ENCODE data around the gene DCK. TPM values are rescaled to one million over a fixed set of nuclear protein-coding genes. Genes with fewer than 3 reads are reported as not detected.
"Not testable (repeated sequence)": the region's sequence is repeated elsewhere in the genome, so short reads cannot be mapped to it uniquely, and the experiment has no call there.

DCK gene
- total and polyA plus RNA-seq, 2 donors = 15.5 to 26.3 TPM

DNA sequence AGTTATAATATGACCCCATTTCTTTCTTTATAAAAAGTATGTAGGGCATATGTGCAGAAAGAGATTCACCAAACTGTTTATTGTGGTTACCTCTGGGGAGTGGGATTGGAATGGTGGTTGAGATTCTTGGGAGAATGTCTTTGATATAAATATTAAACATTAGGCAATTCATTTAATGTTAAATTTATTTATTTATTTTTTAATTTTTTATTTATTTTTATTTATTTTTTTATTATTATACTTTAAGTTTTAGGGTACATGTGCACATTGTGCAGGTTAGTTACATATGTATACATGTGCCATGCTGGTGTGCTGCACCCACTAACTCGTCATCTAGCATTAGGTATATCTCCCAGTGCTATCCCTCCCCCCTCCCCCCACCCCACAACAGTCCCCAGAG lies 60.2 kb downstream of the DCK start:
- H3K36me3 ChIP-seq (ENCODE audit: insufficient read depth); H3K4me3 ChIP-seq (ENCODE audit: low read depth, low read length); DNase-seq (ENCODE audit: extremely low spot score); H3K27ac ChIP-seq (ENCODE audit: low read depth); H3K4me1 ChIP-seq (ENCODE audit: insufficient read depth): not testable (repeated sequence)
- WGBS = no CpG with 5 or more reads among the region's 1 CpG

DNA sequence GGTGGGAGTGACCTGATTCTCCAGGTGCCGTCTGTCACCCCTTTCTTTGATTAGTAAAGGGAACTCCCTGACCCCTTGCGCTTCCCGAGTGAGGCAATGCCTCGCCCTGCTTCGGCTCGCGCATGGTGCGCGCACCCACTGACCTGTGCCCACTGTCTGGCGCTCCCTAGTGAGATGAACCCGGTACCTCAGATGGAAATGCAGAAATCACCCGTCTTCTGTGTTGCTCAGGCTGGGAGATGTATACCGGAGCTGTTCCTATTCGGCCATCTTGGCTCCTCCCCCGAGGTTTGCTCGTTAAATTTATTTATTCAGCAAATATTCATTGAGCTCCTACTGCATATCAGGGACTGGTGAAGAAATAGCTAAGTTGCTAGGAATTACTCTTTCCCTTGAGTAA lies 66.1 kb downstream of the DCK start:
- not testable (repeated sequence) for DNase-seq (ENCODE audit: extremely low spot score); H3K4me1 ChIP-seq (ENCODE audit: insufficient read depth); H3K27ac ChIP-seq (ENCODE audit: low read depth); H3K4me3 ChIP-seq (ENCODE audit: low read depth, low read length); H3K36me3 ChIP-seq (ENCODE audit: insufficient read depth)
- 82% methylated on average over 16 of the region's 16 CpGs for WGBS

GRCh38 chr4:71062436-71062835 lies 69.0 kb downstream of the DCK start:
- H3K4me1 ChIP-seq (ENCODE audit: insufficient read depth) = no peaks in the 10 kb centered on the region
- no peak overlapping the region for H3K4me3 ChIP-seq (ENCODE audit: low read depth, low read length)
- H3K36me3 ChIP-seq (ENCODE audit: insufficient read depth) = no peaks in the 10 kb centered on the region
- H3K27ac ChIP-seq (ENCODE audit: low read depth) = no peak overlapping the region
- no peak for DNase-seq (ENCODE audit: extremely low spot score)
- WGBS = 78% methylated on average over 2 of the region's 2 CpGs

DNA sequence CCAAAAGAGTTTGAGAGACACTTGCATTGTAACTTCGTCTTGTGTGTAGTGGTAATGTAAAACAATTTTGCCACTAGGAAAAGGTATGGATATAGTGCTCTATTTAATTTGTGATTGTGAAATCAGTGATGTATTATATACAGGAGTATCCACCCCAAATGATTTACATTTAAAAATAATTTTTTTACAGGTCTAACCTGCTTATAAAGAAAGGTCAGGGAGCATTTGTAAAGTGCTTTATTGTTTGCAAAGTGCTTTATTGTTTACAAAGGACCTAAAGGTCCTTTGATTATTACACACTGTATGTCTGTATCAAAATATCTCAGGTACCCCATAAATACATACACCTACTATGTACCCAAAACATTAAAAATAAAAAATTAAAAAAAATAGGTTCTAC lies 70.3 kb downstream of the DCK start:
- Histone ChIP-seq H3K4me1 (ENCODE audit: insufficient read depth) (no peaks in the 10 kb centered on the region), H3K36me3 (ENCODE audit: insufficient read depth) (no peaks in the 10 kb centered on the region), H3K4me3 (ENCODE audit: low read depth, low read length) (no peak overlapping the region), H3K27ac (ENCODE audit: low read depth) (no peak overlapping the region)
- WGBS = 86% methylated on average over 1 of the region's 1 CpG
- DNase-seq (ENCODE audit: extremely low spot score) = no peak

DNA sequence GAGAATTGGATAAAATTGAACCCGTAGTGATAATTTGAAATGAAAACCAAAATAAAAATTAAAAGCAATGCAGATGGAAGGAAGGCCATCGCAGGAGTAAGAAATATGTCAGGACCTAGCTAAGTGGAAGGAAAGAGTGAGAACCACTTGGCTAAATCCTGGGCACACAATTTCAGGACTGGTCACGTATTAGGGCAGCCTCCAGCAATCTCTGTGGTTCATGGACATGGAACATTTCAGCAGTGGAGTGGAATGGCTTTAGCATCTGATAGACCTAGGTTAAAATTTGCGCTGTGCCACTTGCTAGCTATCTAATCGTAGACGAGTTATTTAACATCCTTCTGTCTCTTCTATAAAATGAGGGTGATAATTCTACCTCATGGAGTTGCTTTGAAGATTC lies 71.1 kb downstream of the DCK start:
- no peak overlapping the region for H3K4me3 ChIP-seq (ENCODE audit: low read depth, low read length)
- DNase-seq (ENCODE audit: extremely low spot score) = no peak
- 91% methylated on average over 6 of the region's 6 CpGs for WGBS

DNA sequence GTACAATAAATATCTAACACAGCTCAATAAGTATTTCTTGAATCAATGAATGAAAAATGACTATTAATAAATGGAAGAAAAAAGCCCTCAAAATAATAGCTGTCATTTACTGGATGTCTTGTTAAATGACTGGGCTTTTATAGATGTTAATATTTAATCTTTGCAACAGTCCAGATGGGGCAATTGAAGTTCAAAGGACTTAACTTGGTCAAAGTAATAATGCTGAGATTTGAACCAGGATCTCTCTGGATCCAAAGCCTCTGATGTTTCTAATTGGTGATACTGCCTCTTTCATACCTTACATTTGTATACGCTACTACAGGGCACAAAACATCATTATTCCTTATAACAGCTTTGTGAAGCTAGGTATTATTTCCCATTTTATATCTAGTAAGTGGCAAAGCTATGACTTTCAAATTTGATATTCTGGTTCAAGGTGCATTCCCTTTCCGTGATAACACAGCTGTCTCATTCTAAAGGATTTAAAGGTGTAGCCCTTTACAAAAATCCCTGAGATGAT lies 72.6 kb downstream of the DCK start:
- 94% methylated on average over 2 of the region's 2 CpGs for WGBS
- no peak for DNase-seq (ENCODE audit: extremely low spot score)

More for the DNA sequence above, 71.1 kb downstream of the DCK start:
- no peak overlapping the region for H3K27ac ChIP-seq (ENCODE audit: low read depth)
- H3K4me1 ChIP-seq (ENCODE audit: insufficient read depth) = no peaks in the 10 kb centered on the region
- H3K36me3 ChIP-seq (ENCODE audit: insufficient read depth) = no peaks in the 10 kb centered on the region

GRCh38 chr4:71066737-71067716 lies 73.6 kb downstream of the DCK start:
- DNase-seq (ENCODE audit: extremely low spot score) = no peak
- H3K4me1 ChIP-seq (ENCODE audit: insufficient read depth) = no peaks in the 10 kb centered on the region
- 73% methylated on average over 4 of the region's 4 CpGs for WGBS
- no peaks in the 10 kb centered on the region for H3K36me3 ChIP-seq (ENCODE audit: insufficient read depth)
- no peak overlapping the region for H3K27ac ChIP-seq (ENCODE audit: low read depth)
- no peak overlapping the region for H3K4me3 ChIP-seq (ENCODE audit: low read depth, low read length)

More for the DNA sequence above, 72.6 kb downstream of the DCK start:
- H3K4me3 ChIP-seq (ENCODE audit: low read depth, low read length) = no peak overlapping the region
- H3K36me3 ChIP-seq (ENCODE audit: insufficient read depth) = no peaks in the 10 kb centered on the region
- H3K27ac ChIP-seq (ENCODE audit: low read depth) = no peak overlapping the region
- H3K4me1 ChIP-seq (ENCODE audit: insufficient read depth) = no peaks in the 10 kb centered on the region

GRCh38 chr4:71069063-71069462 lies 75.6 kb downstream of the DCK start:
- Histone ChIP-seq H3K27ac (ENCODE audit: low read depth) (no peak overlapping the region), H3K4me1 (ENCODE audit: insufficient read depth) (no peaks in the 10 kb centered on the region), H3K36me3 (ENCODE audit: insufficient read depth) (no peaks in the 10 kb centered on the region), H3K4me3 (ENCODE audit: low read depth, low read length) (no peak overlapping the region)
- no peak for DNase-seq (ENCODE audit: extremely low spot score)
- WGBS = 61% methylated on average over 1 of the region's 1 CpG

- H3K36me3 ChIP-seq (ENCODE audit: insufficient read depth) = no peaks in the 10 kb centered on the region
- WGBS = 83% methylated on average over 1 of the region's 1 CpG
Measured at GRCh38 chr4:71070015-71070414, 76.6 kb downstream of the DCK start.

DNA sequence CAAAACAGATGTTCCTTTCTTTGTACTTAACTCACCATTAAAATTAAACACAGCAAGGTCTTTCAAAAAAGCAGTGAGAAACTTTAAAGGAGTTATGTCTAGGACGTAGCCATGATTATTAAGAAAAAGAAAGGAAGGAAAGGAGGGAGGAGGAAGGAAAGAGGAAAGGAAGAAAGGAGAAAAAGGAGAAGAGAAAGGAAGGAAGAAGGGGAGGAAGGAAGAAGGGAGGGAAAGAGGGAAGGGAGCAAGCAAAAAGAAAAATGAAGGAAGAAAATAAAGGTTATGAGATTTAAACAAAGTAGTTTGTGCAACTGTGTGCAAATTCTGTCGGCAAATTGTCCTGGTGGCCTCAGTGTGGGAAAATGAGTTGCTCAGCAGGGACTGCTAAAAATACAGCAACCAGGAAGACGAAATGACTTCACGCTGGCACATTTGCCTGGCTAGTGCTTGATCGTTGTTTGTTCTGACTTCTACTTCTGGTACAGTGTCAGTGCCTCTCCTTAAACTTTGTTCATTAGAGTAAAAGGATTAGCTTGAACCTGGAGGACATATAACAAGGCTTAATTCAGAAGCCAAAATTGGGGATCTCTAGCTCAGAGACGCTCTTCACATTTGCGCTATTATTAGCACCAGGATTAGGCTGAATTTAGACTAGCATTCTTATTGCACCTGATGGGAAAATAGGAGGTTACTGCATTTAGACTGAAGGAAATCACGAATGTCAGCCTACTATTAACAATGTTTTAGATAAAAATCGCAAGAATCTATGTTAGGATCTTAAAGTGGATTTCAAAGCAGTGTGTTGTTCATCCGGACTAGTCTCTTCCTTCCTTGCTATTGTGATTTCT lies 81.2 kb downstream of the DCK start:
- DNase-seq (ENCODE audit: extremely low spot score) = no peak
- WGBS = 51% methylated on average over 10 of the region's 10 CpGs
- H3K27ac ChIP-seq (ENCODE audit: low read depth) = no peak overlapping the region

More at GRCh38 chr4:71070015-71070414, 76.6 kb downstream of the DCK start:
- DNase-seq (ENCODE audit: extremely low spot score) = no peak
- Histone ChIP-seq H3K4me1 (ENCODE audit: insufficient read depth) (no peaks in the 10 kb centered on the region), H3K27ac (ENCODE audit: low read depth) (no peak overlapping the region), H3K4me3 (ENCODE audit: low read depth, low read length) (no peak overlapping the region)

More for the DNA sequence above, 81.2 kb downstream of the DCK start:
- no peaks in the 10 kb centered on the region for H3K4me1 ChIP-seq (ENCODE audit: insufficient read depth)
- H3K36me3 ChIP-seq (ENCODE audit: insufficient read depth) = no peaks in the 10 kb centered on the region
- H3K4me3 ChIP-seq (ENCODE audit: low read depth, low read length) = no peak overlapping the region

Other genes starting within 250 kb of the DCK start
- 75.6 TPM for gene GRSF1, start 153.8 kb upstream of the DCK start, total RNA-seq
- gene GRSF1, start 153.8 kb upstream of the DCK start, polyA plus RNA-seq = 54.0 TPM
- 51.5 TPM for gene MOB1B, start 91.3 kb upstream of the DCK start, total RNA-seq
- 8.0 TPM for gene MOB1B, start 91.3 kb upstream of the DCK start, polyA plus RNA-seq

Data from urinary bladder (tissue), 4 donors.